Measurements from ENCODE around the gene PLAC9.
"Not testable (repeated sequence)": the region's sequence is repeated elsewhere in the genome, so short reads cannot be mapped to it uniquely, and the experiment has no call there.

Gene PLAC9

DNA sequence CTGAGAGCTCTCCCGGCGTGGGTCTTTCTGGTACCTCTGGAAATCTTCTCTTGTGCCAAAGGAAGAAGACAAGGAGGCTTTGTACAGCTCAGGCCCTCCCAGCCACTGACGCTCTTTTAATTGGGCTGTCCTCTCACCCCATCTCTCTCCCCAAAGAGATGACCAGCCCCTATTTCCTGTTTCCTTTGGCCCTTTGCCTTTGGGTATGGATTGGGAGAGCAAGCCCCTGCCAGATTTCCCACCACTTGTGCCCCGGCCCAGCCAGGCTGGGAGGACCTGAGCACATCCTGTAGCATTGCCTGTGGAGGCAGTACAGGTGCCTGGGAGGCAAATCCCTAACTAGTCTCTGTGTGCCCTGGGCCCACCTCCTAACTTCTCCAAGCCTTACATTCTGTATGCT is 5.7 kb upstream of the PLAC9 start:
- ATAC-seq, result no peak

DNA sequence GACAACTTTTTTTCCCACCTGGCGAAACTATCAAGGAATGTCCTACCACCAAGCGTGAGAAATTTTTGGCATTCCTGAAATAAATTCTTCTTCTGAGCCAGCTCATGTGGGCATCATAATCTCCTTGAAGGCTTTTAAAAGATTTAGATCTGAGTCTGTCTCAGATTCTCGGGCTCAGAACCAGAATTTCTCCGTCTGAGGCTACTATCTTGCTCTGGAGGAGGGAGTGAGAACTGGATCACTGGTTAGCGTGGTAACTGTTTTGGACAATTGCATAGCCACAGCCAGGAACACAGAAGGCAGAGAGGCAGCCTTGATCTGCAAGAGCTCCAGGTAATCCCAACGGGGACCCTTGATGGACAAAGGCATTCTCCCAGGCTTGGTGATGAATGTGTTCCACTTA is 1.0 kb upstream of the PLAC9 start:
- no peak for ATAC-seq
- TF ChIP-seq, protein P1, sequence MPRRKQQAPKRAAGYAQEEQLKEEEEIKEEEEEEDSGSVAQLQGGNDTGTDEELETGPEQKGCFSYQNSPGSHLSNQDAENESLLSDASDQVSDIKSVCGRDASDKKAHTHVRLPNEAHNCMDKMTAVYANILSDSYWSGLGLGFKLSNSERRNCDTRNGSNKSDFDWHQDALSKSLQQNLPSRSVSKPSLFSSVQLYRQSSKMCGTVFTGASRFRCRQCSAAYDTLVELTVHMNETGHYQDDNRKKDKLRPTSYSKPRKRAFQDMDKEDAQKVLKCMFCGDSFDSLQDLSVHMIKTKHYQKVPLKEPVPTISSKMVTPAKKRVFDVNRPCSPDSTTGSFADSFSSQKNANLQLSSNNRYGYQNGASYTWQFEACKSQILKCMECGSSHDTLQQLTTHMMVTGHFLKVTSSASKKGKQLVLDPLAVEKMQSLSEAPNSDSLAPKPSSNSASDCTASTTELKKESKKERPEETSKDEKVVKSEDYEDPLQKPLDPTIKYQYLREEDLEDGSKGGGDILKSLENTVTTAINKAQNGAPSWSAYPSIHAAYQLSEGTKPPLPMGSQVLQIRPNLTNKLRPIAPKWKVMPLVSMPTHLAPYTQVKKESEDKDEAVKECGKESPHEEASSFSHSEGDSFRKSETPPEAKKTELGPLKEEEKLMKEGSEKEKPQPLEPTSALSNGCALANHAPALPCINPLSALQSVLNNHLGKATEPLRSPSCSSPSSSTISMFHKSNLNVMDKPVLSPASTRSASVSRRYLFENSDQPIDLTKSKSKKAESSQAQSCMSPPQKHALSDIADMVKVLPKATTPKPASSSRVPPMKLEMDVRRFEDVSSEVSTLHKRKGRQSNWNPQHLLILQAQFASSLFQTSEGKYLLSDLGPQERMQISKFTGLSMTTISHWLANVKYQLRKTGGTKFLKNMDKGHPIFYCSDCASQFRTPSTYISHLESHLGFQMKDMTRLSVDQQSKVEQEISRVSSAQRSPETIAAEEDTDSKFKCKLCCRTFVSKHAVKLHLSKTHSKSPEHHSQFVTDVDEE (CRISPR knock-in tag; IDR thresholded peaks at IDR 0.05), result no peak
- TF ChIP-seq, protein P2, sequence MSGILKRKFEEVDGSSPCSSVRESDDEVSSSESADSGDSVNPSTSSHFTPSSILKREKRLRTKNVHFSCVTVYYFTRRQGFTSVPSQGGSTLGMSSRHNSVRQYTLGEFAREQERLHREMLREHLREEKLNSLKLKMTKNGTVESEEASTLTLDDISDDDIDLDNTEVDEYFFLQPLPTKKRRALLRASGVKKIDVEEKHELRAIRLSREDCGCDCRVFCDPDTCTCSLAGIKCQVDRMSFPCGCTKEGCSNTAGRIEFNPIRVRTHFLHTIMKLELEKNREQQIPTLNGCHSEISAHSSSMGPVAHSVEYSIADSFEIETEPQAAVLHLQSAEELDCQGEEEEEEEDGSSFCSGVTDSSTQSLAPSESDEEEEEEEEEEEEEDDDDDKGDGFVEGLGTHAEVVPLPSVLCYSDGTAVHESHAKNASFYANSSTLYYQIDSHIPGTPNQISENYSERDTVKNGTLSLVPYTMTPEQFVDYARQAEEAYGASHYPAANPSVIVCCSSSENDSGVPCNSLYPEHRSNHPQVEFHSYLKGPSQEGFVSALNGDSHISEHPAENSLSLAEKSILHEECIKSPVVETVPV (CRISPR knock-in tag; IDR thresholded peaks at IDR 0.05), result no peak
- TF ChIP-seq, protein P3, sequence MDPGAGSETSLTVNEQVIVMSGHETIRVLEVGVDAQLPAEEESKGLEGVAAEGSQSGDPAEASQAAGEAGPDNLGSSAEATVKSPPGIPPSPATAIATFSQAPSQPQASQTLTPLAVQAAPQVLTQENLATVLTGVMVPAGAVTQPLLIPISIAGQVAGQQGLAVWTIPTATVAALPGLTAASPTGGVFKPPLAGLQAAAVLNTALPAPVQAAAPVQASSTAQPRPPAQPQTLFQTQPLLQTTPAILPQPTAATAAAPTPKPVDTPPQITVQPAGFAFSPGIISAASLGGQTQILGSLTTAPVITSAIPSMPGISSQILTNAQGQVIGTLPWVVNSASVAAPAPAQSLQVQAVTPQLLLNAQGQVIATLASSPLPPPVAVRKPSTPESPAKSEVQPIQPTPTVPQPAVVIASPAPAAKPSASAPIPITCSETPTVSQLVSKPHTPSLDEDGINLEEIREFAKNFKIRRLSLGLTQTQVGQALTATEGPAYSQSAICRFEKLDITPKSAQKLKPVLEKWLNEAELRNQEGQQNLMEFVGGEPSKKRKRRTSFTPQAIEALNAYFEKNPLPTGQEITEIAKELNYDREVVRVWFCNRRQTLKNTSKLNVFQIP (CRISPR knock-in tag; IDR thresholded peaks at IDR 0.05; ENCODE audit: borderline replicate concordance, low read depth), result no peak
- TF ChIP-seq SNAI2 (CRISPR knock-in tag; IDR thresholded peaks at IDR 0.05) (no peak), BACH2 (CRISPR knock-in tag; IDR thresholded peaks at IDR 0.05; ENCODE audit: borderline replicate concordance) (no peak)
- TF ChIP-seq, protein P4, sequence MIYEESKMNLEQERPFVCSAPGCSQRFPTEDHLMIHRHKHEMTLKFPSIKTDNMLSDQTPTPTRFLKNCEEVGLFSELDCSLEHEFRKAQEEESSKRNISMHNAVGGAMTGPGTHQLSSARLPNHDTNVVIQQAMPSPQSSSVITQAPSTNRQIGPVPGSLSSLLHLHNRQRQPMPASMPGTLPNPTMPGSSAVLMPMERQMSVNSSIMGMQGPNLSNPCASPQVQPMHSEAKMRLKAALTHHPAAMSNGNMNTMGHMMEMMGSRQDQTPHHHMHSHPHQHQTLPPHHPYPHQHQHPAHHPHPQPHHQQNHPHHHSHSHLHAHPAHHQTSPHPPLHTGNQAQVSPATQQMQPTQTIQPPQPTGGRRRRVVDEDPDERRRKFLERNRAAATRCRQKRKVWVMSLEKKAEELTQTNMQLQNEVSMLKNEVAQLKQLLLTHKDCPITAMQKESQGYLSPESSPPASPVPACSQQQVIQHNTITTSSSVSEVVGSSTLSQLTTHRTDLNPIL (CRISPR knock-in tag; IDR thresholded peaks at IDR 0.05; ENCODE audit: low read depth), result no peak

More for the DNA sequence above, 5.7 kb upstream of the PLAC9 start:
- TF ChIP-seq, protein P4 (CRISPR knock-in tag; IDR thresholded peaks at IDR 0.05; ENCODE audit: low read depth), result no peak
- TF ChIP-seq TCF4 (CRISPR knock-in tag; IDR thresholded peaks at IDR 0.05; ENCODE audit: borderline replicate concordance) (no peak), ZFP3 (CRISPR knock-in tag; IDR thresholded peaks at IDR 0.05) (no peak), PPARA (CRISPR knock-in tag; IDR thresholded peaks at IDR 0.05; ENCODE audit: borderline replicate concordance) (no peak), CSDC2 (CRISPR knock-in tag; IDR thresholded peaks at IDR 0.05) (no peak), GLIS3 (CRISPR knock-in tag; IDR thresholded peaks at IDR 0.05) (no peak), RARB (CRISPR knock-in tag; IDR thresholded peaks at IDR 0.05) (no peak), ZFP30 (CRISPR knock-in tag; IDR thresholded peaks at IDR 0.05) (no peak)
- TF ChIP-seq, protein P3 (CRISPR knock-in tag; IDR thresholded peaks at IDR 0.05; ENCODE audit: borderline replicate concordance, low read depth), result no peak

DNA sequence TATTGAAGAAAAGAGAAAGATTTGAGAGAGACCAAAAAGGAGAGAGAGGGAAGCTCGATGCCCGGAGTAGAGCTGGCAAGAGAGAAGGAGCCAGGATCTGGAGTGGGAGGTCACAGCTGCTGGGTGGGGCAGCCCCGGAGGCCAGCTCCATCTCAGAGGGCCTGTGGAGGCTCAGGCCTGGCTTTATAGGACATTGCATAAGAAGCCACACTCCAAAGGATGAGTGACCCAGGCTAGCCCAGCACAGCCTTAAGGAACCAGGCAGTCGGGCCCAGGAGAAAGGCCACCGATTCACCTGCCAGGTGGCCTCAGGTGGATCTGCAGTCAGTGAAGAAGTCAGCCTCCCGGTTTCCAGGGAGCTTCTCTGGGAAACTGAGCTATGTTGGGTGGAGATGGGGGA is 676 bp downstream of the PLAC9 start:
- TF ChIP-seq ARNTL (CRISPR knock-in tag; IDR thresholded peaks at IDR 0.05; ENCODE audit: borderline replicate concordance, low read depth), result no peak
- TF ChIP-seq CSDC2 (CRISPR knock-in tag; IDR thresholded peaks at IDR 0.05), result no peak
- TF ChIP-seq ESRRG (CRISPR knock-in tag; IDR thresholded peaks at IDR 0.05), result no peak
- no peak for TF ChIP-seq ZNF8 (CRISPR knock-in tag; IDR thresholded peaks at IDR 0.05)
- no peak for TF ChIP-seq ZC3H10 (CRISPR knock-in tag; IDR thresholded peaks at IDR 0.05)
- no peak for TF ChIP-seq SNAI2 (CRISPR knock-in tag; IDR thresholded peaks at IDR 0.05)
- no peak for TF ChIP-seq RARB (CRISPR knock-in tag; IDR thresholded peaks at IDR 0.05)
- no peak for ATAC-seq

DNA sequence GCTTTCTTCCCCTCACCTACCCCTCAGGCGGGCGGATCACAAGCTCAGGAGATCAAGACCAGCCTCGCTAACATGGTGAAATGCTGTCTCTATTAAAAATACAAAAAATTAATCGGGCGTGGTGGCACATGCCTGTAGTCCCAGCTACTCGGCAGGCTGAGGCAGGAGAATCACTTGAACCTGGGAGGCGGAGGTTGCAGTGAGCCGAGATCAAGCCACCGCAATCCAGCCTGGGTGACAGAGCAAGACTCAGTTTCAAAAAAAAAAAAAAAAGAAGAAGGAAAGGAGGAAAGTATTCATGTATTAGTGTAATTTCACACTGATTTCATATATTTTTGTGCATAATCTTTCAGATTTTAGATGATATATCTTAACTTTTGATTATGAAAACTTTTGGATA is 1.2 kb downstream of the PLAC9 start:
- not testable (repeated sequence) for ATAC-seq

All from SK-N-SH treated with all-trans-retinoic acid at 6 μM for 48 hours (cell line).